DND-41 (cell line): ENCODE data around the gene U2AF1L4.

Experiments used
- CTCF ChIP-seq: IDR thresholded peaks from 2 replicates; pipeline ENCODE4 v1.5.1; 2012; ENCODE audit warnings: borderline replicate concordance, low read length, moderate library complexity, mild to moderate bottlenecking; ENCODE audit not compliant: poor library complexity, severe bottlenecking; ENCODE audit errors: extremely low read depth
- EZH2 ChIP-seq: IDR thresholded peaks from 3 replicates; pipeline ENCODE4 v1.6.1; 2012; ENCODE audit warnings: borderline replicate concordance, low read depth, mild to moderate bottlenecking, moderate library complexity, low read length, inconsistent platforms; ENCODE audit not compliant: severe bottlenecking

- TF ChIP-seq CTCF (peak; percentile 54), EZH2 (no peak)
Measured at GRCh38 chr19:35790981-35791813, 46.0 kb upstream of the U2AF1L4 start.
